ENCODE data around the gene SLC3A2.

The SLC3A2 gene

DNA sequence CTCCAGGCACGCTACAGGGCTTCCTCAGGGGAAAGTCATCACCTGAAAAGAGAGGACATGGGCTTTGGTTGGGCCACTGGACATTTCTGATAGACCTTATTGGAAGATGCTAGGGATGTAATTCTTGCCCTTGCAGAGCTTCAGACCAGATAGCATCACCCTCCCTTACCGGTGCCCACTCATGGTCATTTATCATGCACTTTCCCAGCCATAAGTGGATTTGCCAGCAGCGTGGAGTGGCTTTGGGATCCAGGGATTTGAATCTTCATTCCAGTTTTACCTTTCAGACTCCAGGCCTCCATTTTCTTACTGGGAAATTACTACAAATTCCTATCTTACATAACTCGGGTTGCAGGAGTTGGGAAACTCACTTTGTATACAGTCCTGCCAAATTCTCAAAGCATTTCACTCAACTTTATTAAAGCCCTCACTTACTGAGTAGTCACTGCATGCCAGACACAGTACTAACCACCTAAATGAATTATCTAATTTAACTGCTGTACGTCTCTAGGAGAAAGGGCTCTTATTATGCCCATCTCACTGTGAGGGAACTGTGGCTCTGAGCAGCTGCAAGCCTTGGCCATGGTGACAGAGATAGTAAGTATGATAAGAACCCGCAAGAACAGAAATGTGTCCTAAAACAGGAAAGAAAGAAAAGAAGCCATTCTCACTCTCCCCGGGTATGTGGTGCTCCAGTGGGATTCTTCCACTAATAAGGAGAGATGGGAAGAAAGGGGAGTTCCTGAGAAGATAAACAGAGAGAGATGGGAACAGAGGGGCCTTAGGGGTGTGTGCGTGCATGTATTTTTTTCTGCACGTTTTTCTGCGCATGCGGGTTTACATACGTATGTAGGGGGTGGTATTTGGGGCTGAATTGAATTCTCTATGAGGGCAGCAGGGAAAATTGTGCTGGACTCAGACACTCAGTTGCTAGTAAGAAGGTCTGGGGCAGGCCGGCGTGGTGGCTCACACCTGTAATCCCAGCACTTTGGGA lies 30.7 kb downstream of the SLC3A2 start:
- DNase-seq: no peak

DNA sequence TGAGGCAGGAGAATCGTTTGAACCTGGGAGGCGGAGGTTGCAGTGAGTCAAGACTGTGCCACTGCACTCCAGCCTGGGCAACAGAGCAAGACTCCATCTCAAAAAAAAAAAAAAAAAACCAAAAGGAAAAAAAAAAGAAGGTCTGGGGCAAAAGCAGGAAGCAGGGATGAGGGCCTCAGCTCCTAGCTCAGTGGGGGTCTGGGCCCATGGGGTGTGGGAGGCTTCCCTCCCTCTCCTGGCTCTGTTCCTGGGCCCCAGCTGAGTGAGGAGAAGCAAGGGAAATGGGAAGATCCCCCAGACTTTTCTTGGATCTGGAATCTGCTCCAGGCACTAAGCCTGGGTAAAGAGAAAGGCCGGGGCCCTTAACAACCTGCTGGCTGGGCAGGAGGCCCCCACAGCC lies 31.6 kb downstream of the SLC3A2 start:
- no peak for DNase-seq

DNA sequence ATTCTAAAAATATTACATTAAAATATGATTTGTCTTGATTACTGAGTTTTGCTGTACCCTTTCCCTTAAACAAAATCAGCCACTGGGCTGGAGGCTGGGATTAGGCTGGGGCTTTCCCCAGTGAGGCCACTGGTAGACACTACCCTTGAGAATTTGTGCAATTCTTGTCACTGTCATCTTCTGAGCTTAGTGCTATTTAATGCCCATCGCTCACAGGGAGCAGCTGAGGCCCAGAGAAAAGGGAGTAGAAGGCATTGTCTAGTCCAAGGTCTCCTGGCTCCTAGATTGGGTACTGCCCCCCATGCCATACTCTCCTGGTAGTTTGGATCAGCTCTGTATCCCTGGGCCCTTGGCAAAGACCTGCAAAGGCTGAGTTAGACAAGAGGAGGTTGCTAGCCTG lies 33.7 kb downstream of the SLC3A2 start:
- no peak for DNase-seq

DNA sequence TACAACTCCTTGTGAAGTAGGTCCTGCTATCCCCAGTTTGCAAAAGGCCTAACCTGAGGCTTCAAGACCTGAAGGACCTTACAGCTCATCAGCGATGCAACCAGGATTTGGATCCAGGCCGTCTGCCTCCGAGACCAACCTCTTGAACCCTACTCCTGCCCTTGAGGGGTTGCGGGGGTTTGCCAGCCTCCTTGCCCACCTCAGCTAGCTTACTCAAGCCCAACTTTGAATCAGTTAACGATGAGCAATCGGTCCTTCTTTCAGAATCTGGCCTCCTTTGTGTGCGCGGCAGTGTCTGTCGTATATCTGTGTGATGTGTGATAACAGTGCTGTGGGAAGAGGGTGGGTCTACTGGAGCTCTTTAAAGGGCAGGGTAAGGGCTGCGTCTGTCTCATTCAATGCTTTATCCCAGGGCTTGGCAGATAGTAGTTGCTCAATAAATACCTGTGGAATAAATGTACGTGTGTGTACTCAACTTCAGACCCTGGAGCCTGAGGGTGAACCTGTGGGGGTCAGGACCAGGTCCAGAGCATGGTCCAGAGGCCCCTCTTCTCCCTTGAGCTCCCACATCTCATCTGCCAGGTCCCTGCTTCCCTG lies 37.3 kb downstream of the SLC3A2 start:
- DNase-seq: no peak

DNA sequence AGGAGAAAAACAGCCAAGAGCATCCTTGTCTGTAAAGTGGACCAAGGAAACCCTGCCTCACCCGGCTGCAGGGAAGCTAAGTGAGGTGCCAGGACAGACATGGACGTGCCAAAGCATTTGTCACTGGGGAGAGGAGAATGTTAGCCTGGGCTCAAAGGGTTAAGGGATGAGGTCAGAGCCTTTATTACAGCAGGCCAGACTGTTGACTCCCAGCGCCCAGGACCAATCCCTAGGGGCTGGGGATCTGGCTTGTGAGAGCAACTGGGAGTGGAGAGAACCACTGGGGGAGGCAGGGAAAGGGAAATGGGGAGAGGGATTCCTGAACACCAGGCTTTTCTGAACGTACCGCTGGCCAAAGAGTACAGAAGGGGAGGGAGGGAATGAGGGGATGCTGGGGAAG lies 37.8 kb downstream of the SLC3A2 start:
- no peak for DNase-seq

DNA sequence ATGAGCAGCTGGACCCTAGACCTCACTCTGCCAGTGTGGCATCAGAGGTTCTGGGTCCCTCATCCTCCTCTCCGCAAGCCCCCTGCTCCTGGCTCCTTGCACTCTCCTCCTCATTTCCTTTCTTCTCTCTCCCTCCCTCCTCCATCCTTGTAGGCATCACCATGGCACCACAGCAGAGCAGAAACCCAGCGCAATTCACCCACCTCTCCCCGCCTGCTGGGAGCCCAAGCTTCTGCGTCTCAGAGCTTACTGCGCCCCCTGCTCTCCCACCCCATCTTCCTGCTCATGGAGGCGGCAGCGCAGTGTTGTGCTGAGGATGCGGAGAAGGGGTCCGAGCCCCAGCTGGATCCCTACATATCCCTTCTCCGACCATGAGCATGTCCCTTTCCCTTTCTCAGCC lies 38.8 kb downstream of the SLC3A2 start:
- no peak for DNase-seq

DNA sequence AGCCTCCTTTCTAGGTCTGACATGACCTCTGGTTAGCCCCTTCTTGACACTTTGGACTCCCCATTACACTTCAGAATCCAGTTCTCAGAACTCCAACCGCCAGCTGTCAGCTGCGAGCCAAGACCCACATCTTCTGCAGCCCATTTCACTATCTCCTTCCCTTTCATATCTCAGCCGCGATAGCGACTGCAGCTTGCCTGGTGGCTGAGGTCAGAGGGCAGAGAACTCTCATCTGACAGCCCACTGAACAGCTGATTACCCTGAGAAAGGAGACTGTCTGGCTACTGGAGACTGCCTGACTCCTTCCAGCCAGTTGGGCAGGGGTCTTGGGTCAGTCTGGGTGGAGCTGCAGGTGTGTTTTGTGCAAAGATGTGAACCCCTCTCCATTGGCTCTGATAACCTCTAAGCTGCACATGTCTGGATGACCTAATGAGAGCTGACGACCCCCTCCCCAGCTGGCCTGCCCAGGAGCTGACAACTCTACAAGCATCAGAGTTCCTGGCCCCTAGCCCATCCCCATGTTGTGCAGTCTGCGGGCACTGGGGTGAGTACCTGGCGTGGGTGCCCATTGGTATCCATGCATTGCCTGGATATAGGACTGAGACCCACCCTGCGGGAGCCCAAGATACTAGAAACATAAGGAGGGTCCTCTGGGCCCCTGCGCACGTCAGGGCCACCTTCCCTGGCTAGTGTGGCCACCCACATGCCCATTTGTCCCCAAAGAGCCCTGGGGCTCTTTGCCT lies 39.4 kb downstream of the SLC3A2 start:
- DNase-seq: no peak

DNA sequence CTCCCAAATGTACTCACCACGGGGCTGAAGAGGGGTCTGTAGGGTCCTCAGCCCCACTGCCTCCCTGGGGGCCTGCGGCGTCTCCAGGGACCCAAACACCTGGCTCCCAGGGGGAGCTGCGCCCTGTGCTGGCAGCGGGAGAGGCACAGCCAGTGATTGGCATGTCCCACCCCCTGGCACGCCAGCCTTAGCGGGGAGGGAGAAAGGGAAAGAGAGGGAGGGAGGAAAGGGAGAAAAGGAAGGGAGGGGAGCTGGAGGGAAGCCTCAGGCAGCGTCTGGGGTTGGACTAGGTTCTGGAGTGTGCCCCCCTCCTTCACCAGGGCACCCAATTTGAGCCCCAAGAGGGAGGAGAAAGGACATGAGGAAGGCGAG lies 40.5 kb downstream of the SLC3A2 start, which contains the start of gene CHRM1:
Gene CHRM1, minus strand, starts transcription at position 163 of the 372 bp plus-strand sequence. CDS start 10,263 bp downstream, outside the sequence.
- DNase-seq: no peak

DNA sequence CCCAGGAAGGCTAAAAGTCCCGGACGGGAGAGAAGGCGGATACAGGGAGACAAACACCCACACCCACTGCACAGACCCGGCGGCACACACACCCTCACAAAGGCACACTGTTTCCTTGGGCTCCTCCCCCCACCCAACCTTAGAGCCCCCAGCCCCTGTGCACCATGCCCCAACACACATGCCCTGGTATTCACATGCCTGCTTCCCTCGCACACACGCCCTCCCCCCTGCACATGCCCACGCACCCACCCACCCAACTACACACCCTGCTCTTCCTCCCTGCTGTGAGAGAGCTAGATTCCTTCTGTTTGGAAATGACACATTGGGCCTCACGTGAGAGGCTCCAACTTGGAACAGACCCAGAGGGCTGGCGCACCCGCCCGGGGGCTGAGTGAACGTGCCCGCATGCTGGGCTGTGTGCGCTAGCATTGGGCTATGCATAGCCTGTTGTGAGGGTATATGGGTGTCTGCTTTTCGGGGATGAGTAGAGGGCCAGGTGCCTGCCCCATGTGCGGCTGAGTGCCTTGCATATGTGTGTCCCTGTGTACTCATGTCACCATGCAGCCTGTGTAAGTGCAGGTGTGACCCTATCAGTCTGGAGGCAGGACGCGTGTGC lies 41.0 kb downstream of the SLC3A2 start:
- DNase-seq: no peak

DNA sequence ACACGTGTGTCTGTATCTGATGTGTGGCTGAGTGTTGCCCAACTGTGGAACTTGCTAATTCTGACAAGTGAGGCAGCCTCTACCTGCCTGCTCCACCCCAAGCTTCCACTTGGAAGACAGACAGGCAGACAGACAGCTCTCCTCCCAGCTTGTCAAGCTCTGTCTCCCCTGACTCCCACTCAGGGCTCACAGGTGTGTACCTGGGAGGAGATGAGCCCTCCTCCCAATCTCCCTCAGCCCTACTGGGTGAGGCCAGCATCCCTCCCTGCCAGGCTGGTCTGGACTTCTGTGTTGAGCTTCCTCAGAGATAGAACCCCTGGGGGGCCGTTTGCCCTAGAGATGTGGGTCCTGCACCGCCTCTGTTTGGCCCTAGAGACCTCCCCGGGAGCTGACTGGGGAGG lies 41.5 kb downstream of the SLC3A2 start:
- DNase-seq: no peak

DNA sequence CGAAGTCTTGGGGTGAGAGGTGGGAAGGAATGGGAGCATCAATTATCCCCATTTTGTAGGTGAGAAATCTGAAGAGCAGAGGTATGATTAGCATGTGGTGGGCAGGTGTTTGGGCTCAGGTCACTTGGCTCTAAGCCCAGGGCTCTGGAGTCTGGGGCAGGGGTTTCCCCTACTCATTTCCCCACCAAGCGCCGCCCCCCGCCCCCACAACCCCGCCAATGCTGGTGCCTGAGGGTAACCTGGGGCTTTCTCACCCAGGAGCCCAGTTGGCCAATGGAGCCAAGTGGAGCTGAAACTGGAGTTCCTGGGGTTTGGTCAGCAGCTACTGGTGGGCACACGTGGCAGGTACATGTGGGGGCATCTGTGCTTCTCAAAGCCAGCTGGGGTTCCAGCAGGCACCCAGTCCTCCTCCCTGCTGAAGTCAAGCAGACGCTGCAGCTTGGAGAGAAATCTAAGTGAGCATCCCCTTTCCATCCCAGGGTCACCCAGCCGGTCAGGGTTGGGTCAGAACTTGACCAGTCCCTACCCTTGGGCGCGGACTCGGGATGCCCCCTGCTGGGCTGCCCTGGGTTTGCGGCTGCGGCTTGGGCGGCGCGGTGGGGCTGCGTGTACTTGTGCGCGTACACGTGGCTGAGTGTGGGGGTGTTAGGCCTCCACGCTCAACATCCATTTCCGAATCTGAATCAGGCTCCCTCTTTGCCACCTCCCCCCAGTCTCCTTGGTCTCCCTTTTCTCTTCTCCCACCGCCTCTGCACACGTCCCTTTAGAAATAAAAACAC lies 42.1 kb downstream of the SLC3A2 start:
- no peak for DNase-seq

DNA sequence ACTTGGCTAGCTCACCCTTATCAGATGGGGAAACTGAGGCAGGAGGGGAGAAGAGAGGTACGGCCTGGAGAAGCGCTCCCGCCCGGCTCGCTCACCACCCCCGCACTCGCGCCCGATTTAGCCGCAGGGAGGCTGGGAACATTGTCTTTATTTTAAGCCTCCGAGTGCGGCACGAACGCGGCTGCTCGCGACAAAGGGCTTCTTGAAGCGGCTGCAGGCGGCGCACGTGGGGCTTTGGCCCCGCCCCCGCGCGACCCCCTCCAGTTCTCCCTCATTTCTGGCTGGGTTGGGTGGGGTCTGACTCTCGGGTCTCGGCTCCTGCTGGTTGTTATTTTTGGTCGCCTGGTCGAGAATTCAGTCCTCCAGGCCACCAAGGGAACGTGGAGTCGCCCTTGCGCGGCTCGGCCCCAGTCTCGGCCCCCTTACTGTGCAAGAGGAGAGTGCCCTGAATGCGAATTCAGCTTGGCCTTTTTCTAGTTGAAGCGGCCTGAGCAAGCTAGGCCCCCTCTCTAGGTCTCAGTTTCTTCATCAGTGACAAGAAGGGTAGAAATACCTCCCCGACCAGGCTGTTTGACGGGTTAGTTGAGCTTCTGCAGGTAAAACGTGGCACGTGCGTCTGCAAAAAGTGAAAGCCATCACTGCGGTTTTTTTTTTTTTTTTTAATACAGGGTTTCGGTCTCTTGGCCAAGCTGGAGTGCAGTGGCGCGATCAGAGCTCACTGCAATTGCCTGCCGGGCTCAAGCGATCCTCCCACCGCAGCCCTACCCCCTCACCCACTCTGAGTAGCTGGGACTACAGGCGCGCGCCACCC lies 43.1 kb downstream of the SLC3A2 start:
- no peak for DNase-seq

DNA sequence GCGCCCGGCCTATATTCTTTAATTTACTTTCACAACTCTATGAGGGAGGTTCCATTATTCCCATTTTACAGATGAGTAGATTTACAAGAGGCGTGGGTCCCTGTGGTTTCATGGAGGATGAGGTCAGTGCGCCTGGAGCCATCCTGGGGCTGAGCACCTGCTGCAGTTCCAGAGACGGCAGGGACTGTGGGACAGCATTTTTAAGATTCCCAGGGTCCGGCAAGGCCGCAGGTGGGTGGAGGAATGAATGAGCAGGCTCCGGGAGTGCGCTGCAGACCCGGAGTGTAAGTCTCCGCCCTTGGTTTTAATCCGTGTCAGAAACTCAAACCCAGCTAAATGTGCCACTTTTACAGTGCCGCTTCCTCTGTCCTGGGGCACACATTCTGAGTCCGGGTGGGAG lies 44.6 kb downstream of the SLC3A2 start:
- no peak for DNase-seq

DNA sequence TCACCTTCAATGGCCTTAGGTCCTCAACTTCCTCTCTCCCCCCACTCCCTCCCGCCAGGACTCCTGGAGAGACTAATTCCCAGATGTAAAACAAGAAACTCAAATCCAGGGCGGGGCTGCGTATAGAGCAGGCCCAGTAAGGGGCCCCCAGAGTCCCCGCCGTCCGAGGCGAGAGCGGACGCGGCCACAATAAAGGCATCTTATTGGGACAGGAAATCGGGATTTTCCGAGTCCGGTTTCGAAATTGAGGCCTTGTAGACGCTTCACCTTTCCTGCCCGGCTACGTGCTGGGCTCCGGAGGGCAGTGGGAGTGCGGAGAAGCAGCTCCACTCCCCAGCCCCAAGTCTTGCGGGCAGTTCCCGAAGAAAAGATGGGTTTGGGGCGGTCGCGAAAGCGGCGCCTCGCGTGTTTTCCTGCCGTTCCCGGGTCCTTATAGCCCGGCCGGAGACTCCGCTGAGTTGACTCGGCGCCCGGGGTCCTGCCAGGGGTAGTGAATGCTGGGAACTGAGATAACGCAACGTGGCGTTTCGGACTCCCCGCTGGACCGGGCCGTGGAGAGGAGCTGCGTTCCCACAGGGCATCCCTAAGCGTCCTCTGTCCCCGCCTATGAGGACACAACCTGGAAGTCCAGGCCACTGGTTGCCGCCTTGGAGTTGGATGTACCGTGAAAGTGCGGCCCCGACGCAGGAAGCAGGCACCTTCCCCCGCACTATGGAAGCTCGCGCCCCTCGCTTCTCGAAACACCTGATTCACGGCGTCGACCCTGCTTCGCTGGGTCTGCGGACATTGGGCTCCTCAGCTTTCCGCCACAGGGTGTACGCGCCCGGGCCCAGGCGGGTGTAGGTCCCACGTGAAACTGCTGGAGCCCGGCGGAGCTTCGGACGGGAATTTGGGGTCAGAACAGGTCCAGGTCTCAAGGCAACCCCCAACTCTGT lies 45.3 kb downstream of the SLC3A2 start:
- DNase-seq: no peak

DNA sequence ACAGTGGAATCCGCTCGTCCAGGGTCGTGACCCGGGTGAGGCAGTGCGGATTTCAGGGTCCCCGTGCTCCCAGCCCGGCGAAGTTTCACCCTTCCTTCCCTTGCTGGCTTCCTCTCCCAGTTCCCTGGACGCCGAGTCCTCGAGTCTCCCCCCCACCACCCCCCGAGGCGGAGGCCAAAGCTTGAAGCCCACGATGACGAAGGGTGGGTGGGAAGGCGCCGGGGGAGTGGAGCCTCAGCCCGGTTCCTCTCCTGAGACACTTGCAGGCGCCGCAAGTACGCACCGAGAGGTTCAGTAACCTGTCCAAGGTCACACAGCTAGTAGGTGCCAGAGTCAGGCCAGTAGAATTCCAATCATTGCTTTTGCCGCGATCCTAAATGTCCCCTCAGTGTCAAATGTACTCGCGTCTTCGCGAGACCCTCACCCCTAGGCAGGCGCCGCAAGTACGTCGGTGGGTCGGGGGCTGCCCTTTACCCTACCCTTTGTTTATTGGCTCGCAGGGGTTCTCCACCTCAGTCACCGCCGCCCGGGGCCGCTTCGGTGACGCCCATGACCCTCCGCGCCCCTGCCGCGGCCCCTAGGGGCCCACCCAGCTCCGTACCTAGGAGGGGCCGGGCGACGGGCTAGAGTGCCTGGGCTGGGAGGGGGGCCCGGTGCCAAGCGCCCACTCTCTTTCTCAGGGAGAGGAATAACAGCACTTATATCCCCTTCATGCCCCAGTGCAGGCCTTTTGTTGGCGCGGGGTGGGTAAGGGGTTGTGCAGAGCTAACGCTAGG lies 46.2 kb downstream of the SLC3A2 start:
- DNase-seq: no peak

DNA sequence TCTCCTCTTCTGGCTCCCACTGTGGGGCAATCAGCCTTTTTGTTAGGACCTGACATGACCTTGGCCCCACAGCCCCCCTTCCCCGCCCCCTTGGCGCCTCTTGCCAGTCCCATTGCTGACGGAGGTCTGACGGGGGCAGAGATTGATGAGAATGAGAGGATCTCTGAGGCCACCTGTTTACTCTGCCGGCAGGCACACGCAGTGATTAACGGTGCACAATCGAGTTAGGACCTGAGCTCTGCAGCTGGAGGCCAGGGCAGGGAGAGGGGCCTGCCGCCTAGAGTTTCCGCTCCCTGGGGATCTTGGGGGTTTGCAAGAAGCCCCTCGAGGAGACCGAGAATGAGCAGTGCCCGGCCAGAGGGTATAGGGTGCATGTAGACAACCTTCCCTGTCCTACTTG lies 47.3 kb downstream of the SLC3A2 start:
- no peak for DNase-seq

DNA sequence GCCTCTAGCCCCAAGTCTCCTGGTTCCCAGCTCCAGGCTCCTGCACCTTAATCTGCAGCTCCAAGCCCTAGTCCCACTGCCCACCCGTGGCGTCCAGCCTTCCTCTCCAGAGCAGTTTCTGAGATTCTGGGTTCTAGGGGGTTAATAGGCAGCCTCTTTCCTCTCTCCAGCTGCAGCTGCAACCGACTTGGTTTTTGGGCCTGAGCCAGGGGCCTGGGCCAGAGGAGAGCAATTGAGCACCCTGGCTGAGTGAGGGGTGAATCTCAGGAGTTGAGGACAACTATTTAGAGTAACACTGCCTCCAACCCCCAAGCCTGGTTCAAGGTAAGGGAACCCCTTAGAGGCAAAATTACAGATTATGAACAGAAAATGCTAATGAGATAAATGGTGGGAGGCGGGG lies 49.5 kb downstream of the SLC3A2 start:
- DNase-seq: no peak

DNA sequence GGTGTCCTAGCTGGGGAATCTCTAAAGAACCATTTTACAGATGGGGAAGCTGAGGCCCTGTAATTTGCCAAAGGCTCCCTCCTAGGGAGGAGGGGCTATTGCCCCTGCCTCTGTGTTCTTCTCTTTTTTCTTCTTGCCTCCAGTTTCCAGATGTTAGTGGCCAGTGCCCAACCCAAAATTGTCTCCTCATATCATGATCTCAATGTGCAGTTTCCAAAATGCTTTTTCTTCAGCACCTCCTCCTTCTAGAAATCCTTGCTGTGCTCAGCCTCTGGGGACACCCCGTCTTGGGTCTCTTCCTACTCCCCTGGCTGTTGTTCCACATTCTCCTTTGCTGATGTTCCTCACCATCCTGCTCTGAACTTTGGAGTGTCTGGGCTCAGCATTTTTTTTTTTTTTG lies 50.0 kb downstream of the SLC3A2 start:
- DNase-seq: no peak

DNA sequence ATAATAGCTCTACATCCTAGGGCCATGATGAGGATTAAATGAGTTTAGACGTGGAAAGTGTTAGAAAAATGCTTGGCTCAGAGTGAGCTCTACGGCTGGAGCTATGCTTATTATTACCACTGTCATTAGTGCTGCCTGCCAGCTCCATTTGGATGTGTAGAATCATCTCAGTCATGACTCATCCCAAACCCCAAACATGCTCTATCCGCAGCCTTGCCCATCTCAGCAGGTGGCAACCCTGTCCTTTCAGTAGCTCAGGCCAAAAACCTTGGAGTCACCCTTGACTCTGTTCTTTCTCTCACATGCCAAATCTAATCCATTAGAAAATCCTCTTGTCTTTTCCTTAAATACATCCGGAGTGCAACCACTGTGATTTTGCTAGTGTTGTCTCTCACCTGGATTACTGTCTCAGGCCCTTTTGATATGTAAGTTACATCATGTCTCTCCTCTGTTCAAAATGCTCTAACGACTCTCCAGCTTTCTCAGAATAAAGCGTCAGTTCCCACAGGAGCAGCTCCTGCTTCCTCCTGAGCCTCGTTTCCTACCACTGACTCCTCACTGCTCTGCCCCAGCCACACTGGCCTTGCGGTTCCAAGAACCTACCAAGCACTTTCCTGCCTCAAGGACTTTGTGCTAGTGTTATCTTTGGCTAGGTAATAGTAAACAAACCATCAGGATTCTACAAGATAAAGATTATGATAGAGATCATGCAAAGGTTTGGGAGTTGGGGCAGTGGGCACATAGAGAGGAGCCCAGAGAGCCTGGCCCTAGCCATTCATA lies 51.0 kb downstream of the SLC3A2 start:
- no peak for DNase-seq
